Neural crest cell (in vitro differentiated cells): ENCODE results near the gene GALNTL6. TPM values are rescaled to one million over a fixed set of nuclear protein-coding genes. Genes with fewer than 3 reads are reported as not detected.
A peak's percentile ranks its signal among the peaks of the same experiment; 100 is the strongest.

Source experiments
- DNase-seq: peaks from one replicate; pipeline ENCODE4 v3.0.0; 2021; ENCODE audit warnings: low read depth, mixed read lengths, low spot score
- H3K27ac Mint-ChIP-seq: one replicate; pipeline ENCODE4 v1.8.0; 2021; ENCODE audit warnings: mild to moderate bottlenecking, mixed read lengths; ENCODE audit not compliant: unreplicated experiment
- H3K27me3 Mint-ChIP-seq: 2 replicates; pipeline ENCODE4 v1.8.0; 2021; ENCODE audit warnings: low read depth, mild to moderate bottlenecking, mixed read lengths
- H3K36me3 Mint-ChIP-seq: 2 replicates; pipeline ENCODE4 v1.8.0; 2021; ENCODE audit warnings: low read depth, mild to moderate bottlenecking, mixed read lengths
- H3K4me1 Mint-ChIP-seq: 2 replicates; pipeline ENCODE4 v1.8.0; 2021; ENCODE audit warnings: mixed read lengths
- H3K4me3 Mint-ChIP-seq: one replicate; pipeline ENCODE4 v1.8.0; 2021; ENCODE audit warnings: mild to moderate bottlenecking, mixed read lengths
- H3K9me3 Mint-ChIP-seq: 2 replicates; pipeline ENCODE4 v1.8.0; 2021; ENCODE audit warnings: mixed read lengths
- total RNA-seq: library from RNA; stranded (reverse); gene quantifications from 2 replicates; pipeline ENCODE4 v1.2.1, GENCODE V29; 2021
- TF ChIP-seq, protein P1 (sequence below): fragments of 200-600 bp; sonication (generic); conservative IDR thresholded peaks from 2 replicates; pipeline ENCODE4 v1.5.0; 2021; ENCODE audit warnings: antibody characterized with exemption, mild to moderate bottlenecking

Gene GALNTL6
- total RNA-seq, 1 donor from 2014 or later: 0.07 TPM

DNA sequence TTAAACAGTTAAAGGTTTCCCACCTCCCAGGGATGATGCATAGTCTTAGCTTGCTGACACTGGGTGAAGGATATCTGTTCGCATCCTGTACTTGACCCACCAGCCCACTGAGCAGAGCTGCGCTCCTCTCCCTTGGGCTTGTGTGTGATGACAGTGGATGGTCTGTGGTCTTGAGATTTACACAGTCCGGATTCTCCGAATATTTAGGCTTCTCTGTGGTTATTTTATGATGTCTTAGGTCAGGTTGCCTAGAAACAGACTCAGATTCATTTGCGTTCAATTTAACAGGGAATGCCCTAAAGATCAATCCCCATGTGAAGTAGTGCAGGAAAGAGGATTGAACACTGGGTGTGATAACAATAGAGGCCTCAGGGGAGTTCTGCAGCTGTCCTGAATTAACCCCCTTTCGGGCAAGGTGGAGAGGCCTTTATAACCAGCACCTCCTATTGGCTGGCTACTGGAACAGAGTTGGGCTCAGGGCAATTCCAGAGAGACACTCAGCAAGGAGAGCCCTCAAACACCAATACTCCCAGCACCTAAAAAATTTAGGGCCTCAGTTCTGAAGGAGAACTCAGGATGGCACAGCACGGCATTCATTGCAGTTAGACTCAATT is 702.2 kb downstream of the GALNTL6 start:
- no peaks in the 10 kb centered on the region for H3K4me1 Mint-ChIP-seq
- H3K27me3 Mint-ChIP-seq: no peaks in the 10 kb centered on the region
- H3K9me3 Mint-ChIP-seq: peaks cover 3% of the 10 kb centered on the region
- no peak overlapping the region for H3K4me3 Mint-ChIP-seq
- no peak for DNase-seq
- TF ChIP-seq, protein P1, sequence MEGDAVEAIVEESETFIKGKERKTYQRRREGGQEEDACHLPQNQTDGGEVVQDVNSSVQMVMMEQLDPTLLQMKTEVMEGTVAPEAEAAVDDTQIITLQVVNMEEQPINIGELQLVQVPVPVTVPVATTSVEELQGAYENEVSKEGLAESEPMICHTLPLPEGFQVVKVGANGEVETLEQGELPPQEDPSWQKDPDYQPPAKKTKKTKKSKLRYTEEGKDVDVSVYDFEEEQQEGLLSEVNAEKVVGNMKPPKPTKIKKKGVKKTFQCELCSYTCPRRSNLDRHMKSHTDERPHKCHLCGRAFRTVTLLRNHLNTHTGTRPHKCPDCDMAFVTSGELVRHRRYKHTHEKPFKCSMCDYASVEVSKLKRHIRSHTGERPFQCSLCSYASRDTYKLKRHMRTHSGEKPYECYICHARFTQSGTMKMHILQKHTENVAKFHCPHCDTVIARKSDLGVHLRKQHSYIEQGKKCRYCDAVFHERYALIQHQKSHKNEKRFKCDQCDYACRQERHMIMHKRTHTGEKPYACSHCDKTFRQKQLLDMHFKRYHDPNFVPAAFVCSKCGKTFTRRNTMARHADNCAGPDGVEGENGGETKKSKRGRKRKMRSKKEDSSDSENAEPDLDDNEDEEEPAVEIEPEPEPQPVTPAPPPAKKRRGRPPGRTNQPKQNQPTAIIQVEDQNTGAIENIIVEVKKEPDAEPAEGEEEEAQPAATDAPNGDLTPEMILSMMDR: no peak
- H3K27ac Mint-ChIP-seq: no peak overlapping the region
- no peaks in the 10 kb centered on the region for H3K36me3 Mint-ChIP-seq

DNA sequence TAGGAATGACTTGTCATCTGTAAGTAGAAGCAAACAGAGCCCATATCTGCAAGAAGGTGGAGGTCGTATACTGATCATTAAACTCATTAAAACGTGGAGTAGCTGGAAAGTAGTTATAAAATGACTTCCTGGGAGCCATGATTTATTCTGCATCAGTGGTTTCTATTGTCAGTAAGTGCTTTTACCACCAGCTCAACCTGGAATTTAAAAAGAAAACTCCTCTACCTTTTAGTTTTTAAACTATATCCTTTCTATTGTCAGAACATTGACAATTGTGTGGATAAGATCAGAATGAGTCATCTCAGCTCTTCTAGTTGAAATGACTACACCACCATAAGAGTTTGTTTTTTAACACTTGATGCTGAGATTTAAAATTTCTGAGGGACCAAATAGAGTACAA is 704.2 kb downstream of the GALNTL6 start:
- Mint-ChIP-seq H3K27ac (no peak overlapping the region), H3K27me3 (no peaks in the 10 kb centered on the region), H3K36me3 (no peaks in the 10 kb centered on the region), H3K4me3 (no peak overlapping the region), H3K4me1 (no peaks in the 10 kb centered on the region), H3K9me3 (peaks cover 3% of the 10 kb centered on the region)
- no peak for DNase-seq
- TF ChIP-seq, protein P1: no peak

- H3K4me3 Mint-ChIP-seq: no peak overlapping the region
Observed at GRCh38 chr4:172521248-172521647, 708.0 kb downstream of the GALNTL6 start.

DNA sequence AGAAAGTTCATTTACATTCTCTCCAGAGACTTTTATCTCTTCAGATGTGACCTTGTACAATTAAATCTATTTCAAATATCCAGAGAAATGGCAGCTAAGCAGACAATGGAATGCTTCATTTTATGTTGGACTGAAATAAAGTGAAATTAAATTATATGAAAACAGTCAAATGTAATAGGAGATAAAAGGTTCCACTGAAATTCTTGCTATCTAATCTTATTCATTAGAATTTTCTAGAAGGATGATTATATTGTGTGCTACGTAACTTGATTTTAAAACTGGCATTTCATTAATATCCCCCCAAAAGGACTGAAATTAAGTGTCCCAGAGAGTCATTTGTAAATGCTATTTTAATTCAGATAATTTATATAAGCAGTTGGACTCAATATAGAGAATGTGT is 708.5 kb downstream of the GALNTL6 start:
- TF ChIP-seq, protein P1: no peak
- H3K27me3 Mint-ChIP-seq: no peaks in the 10 kb centered on the region
- no peaks in the 10 kb centered on the region for H3K4me1 Mint-ChIP-seq

More at GRCh38 chr4:172521248-172521647, 708.0 kb downstream of the GALNTL6 start:
- Mint-ChIP-seq H3K27ac (no peak overlapping the region), H3K36me3 (no peaks in the 10 kb centered on the region), H3K27me3 (no peaks in the 10 kb centered on the region), H3K9me3 (no peaks in the 10 kb centered on the region), H3K4me1 (no peaks in the 10 kb centered on the region)
- no peak for DNase-seq
- TF ChIP-seq, protein P1: no peak

DNA sequence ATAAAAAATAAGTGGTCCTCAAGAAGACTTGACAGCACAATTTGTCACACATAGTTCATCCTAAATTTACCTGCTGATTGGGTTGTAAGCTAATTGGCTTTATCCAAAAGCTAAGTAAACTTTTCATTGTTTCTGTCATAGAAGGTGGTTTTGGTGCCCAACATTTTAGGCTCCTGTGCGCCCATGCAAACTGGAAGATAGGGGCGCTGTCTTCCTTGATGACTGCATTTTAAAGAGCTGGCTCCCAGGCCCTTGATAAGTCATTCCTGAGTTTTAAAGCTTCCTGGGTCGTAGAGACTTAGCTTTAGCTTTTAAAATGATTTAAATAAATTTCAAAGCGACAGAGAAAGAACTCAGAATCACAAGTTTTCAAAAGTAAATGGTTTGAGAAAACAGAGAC is 730.0 kb downstream of the GALNTL6 start:
- H3K27me3 Mint-ChIP-seq: no peaks in the 10 kb centered on the region
- TF ChIP-seq, protein P1: peak; percentile 17
- H3K4me3 Mint-ChIP-seq: no peak overlapping the region
- no peak for DNase-seq
- H3K27ac Mint-ChIP-seq: no peak overlapping the region
- H3K36me3 Mint-ChIP-seq: no peaks in the 10 kb centered on the region
- peaks cover 5% of the 10 kb centered on the region for H3K9me3 Mint-ChIP-seq
- peaks cover 7% of the 10 kb centered on the region for H3K4me1 Mint-ChIP-seq

More for the DNA sequence above, 708.5 kb downstream of the GALNTL6 start:
- no peak overlapping the region for H3K27ac Mint-ChIP-seq
- no peaks in the 10 kb centered on the region for H3K9me3 Mint-ChIP-seq
- DNase-seq: no peak
- H3K36me3 Mint-ChIP-seq: no peaks in the 10 kb centered on the region
- H3K4me3 Mint-ChIP-seq: no peak overlapping the region
